ENCODE data around the gene CLCN3. TPM values are rescaled to one million over a fixed set of nuclear protein-coding genes. Genes with fewer than 3 reads are reported as not detected.

The CLCN3 gene
- total RNA-seq, 2 donors from 2014 or later = 67.2 to 96.4 TPM

DNA sequence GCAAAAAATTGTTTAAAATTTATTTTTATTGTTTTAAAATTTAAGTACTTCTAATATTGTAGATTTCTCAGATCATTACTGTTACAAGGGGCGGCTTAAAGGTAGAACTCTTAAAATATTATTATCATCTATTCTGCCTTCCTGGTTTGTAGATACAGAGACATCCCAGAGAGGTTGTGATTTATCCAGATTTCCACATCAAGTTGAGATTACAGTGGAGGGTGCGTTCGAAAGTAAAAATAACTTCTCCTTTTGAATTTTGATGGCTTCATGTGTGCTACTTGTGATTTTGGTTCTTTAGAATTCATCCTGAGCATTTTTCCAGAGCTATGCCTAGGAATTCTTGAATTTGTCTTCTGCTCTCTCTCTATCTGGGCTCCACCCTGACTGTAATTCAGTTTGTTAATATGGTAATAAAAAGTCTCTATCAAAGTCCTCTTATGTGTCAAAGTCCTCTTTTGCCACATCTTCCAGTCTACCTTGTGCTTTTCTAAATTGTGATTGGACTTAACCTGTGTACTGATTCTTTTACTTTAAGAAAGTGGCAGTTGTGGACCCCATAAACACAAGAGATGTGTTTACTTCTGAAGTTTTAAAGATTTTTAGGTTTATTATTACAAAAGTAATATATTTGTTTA lies 37.2 kb downstream of the CLCN3 start:
- intact Hi-C loops (cut with DNase I) = loop anchor here (5.0 kb wide), 1 partner anchor 35 kb away; the partner anchor contains the start of gene CLCN3
- H3K4me3 ChIP-seq = no peak overlapping the region
- TF ChIP-seq POLR2AphosphoS5 (IDR thresholded peaks at IDR 0.05) (no peak), POLR2A (IDR thresholded peaks at IDR 0.05) (no peak)
- TF ChIP-seq, protein P1, sequence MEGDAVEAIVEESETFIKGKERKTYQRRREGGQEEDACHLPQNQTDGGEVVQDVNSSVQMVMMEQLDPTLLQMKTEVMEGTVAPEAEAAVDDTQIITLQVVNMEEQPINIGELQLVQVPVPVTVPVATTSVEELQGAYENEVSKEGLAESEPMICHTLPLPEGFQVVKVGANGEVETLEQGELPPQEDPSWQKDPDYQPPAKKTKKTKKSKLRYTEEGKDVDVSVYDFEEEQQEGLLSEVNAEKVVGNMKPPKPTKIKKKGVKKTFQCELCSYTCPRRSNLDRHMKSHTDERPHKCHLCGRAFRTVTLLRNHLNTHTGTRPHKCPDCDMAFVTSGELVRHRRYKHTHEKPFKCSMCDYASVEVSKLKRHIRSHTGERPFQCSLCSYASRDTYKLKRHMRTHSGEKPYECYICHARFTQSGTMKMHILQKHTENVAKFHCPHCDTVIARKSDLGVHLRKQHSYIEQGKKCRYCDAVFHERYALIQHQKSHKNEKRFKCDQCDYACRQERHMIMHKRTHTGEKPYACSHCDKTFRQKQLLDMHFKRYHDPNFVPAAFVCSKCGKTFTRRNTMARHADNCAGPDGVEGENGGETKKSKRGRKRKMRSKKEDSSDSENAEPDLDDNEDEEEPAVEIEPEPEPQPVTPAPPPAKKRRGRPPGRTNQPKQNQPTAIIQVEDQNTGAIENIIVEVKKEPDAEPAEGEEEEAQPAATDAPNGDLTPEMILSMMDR (IDR thresholded peaks at IDR 0.05) = no peak
- no peaks in the 10 kb centered on the region for H3K27me3 ChIP-seq (replicated peaks; ENCODE audit: insufficient read depth)
- peaks cover 2% of the 10 kb centered on the region for H3K4me1 ChIP-seq (replicated peaks)
- WGBS = 92% methylated on average over 3 of the region's 3 CpGs
- peak overlapping the region in 1 of 2 donors; percentile 25 for H3K27ac ChIP-seq
- DNase-seq (ENCODE audit: low spot score) = no peak
- H3K36me3 ChIP-seq = no peaks in the 10 kb centered on the region
- H3K9me3 ChIP-seq = no peaks in the 10 kb centered on the region

DNA sequence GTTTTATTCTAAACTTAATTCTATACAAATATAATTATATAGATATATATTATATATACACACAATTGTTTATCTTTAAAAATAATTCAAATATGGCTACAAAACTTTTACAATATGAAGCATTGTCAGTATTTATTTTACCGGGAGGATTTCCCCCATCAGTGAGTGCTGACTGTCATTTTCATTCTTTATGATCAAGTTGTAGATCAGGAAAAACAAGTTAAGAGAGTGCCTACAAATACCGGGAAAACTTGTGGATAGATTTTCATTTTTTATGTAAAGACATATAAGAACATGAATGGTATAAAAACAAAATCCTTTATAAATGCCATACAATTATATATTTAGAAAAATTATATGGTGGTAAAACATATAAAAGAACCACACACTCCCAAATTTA lies 37.8 kb downstream of the CLCN3 start:
- DNase-seq (ENCODE audit: low spot score) = no peak
- Histone ChIP-seq H3K4me3 (no peak overlapping the region), H3K36me3 (no peaks in the 10 kb centered on the region), H3K9me3 (no peaks in the 10 kb centered on the region), H3K4me1 (replicated peaks) (peaks cover 2% of the 10 kb centered on the region), H3K27ac (peak overlapping the region; percentile 78 to 91), H3K27me3 (replicated peaks; ENCODE audit: insufficient read depth) (no peaks in the 10 kb centered on the region)
- TF ChIP-seq POLR2AphosphoS5 (IDR thresholded peaks at IDR 0.05) = no peak
- TF ChIP-seq, protein P1 (IDR thresholded peaks at IDR 0.05) = no peak
- TF ChIP-seq POLR2A (IDR thresholded peaks at IDR 0.05) = no peak
- WGBS = 31% methylated on average over 2 of the region's 2 CpGs
- intact Hi-C loops (cut with DNase I) = loop anchor here (5.0 kb wide), 1 partner anchor 36 kb away; the partner anchor contains the start of gene CLCN3

DNA sequence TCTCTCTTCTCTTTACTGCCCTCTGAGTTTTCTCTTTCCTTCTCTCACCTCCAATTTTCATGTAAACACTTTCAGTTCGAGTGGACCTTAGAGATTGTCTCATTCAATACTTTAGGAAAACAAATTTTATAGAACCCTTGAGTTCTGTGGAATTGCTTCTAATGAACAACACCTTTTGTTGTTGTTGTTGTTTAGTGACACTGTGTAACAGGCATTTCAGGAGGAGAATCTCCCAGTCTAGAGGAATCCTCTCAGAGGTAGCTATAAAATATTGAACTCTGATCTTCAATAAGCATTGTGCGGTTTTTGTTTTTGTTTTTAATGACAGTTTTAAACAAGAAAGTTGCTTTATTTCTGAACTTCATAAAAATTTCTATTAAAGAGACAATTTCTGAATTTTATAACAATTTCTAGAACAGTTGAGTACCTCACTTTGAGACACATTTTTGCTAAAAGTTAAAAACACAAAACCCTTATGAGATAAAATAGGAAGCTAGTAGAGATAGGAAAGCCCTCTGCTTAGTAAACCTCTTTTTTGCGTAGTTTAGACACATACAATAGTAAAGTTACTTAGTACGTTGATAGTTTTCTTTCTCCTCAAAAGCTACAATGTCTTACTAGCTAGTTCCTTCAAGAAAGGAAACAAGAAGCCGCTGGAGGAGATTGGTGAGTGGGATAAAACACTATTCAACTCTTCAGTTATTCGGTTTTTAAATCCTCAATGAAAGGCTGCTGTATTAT lies 38.8 kb downstream of the CLCN3 start:
- no peaks in the 10 kb centered on the region for H3K9me3 ChIP-seq
- 42% methylated on average over 6 of the region's 6 CpGs for WGBS
- TF ChIP-seq POLR2A (IDR thresholded peaks at IDR 0.05) = no peak
- TF ChIP-seq, protein P1 (IDR thresholded peaks at IDR 0.05) = no peak
- no peak for TF ChIP-seq POLR2AphosphoS5 (IDR thresholded peaks at IDR 0.05)
- H3K27me3 ChIP-seq (replicated peaks; ENCODE audit: insufficient read depth) = no peaks in the 10 kb centered on the region
- no peak for DNase-seq (ENCODE audit: low spot score)
- intact Hi-C loops (cut with DNase I) = loop anchor here (5.0 kb wide), 1 partner anchor 37 kb away; the partner anchor contains the start of gene CLCN3
- peak overlapping the region; percentile 78 to 91 for H3K27ac ChIP-seq
- peak overlapping the region; percentile 31 to 48 for H3K4me3 ChIP-seq
- no peaks in the 10 kb centered on the region for H3K36me3 ChIP-seq
- peaks cover 2% of the 10 kb centered on the region for H3K4me1 ChIP-seq (replicated peaks)

DNA sequence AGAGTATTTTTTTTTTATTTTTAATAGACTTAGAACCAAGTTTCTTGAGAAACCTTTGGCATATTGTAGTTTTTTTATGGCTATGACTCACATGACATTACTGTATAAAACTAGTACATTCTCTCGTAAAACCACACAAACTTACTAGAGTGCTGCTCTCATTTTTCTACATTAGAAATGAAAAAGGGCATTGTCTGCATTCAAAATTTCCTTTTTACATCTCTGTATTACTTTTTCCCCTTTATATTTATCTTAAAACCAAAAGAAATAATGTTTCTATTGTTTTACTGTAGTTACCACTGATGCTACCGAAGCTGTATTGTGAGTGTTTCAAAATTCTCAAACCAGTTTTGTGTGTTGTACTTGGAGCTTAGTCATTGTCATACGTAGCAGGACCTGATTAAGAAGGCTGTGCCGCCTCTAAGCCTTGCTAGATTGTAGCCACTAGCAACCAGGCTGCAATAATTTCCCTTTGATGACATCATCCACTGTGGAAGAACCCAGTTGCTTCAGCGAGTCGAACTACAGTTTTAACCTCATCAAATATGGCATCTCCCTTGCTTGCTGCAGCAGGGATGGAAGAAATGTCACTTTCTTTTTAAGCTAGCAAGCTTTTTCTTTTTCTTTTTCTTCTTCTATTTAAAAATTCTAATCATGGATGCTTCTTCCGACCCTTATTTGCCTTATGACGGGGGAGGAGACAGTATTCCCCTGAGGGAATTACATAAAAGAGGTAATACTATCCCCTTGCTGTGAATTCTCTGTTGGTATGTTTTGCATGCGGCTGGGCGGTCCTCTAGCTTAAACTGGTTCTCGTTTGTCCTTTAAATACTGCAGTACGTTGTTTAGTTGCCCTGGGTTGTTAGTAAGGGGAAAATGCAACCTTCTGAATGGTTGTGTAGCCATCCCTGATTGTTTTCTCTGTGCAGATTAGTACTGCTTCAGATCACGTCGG lies 39.6 kb downstream of the CLCN3 start:
- 3% methylated on average over 14 of the region's 14 CpGs for WGBS
- intact Hi-C loops (cut with DNase I) = loop anchor here (5.0 kb wide), 2 partner anchors 38 to 97 kb away; partner anchors contain the start of genes CLCN3 and HPF1
- DNase-seq (ENCODE audit: low spot score) = peak; percentile 94
- TF ChIP-seq POLR2A (IDR thresholded peaks at IDR 0.05) (peak; percentile 45), POLR2AphosphoS5 (IDR thresholded peaks at IDR 0.05) (peak; percentile 95)
- TF ChIP-seq, protein P1 (IDR thresholded peaks at IDR 0.05) = peak in 1 of 4 experiments; percentile 6
- Histone ChIP-seq H3K27me3 (replicated peaks; ENCODE audit: insufficient read depth) (no peaks in the 10 kb centered on the region), H3K4me3 (peak overlapping the region; percentile 31 to 48), H3K36me3 (no peaks in the 10 kb centered on the region), H3K4me1 (replicated peaks) (peaks cover 2% of the 10 kb centered on the region), H3K27ac (peak overlapping the region; percentile 78 to 91), H3K9me3 (no peaks in the 10 kb centered on the region)
